Measurements from ENCODE around the gene BNC2. TPM values are rescaled to one million over a fixed set of nuclear protein-coding genes. Genes with fewer than 3 reads are reported as not detected.

Gene BNC2
- total RNA-seq, 2 experiments from 2014 or later: not detected

GRCh38 chr9:16687678-16688369, 182.6 kb downstream of the BNC2 start:
- Mint-ChIP-seq H3K9me3 (peaks cover 3% of the 10 kb centered on the region), H3K27ac (no peak overlapping the region), H3K4me3 (no peak overlapping the region), H3K36me3 (ENCODE audit: low read depth) (no peaks in the 10 kb centered on the region), H3K27me3 (ENCODE audit: low read depth) (no peaks in the 10 kb centered on the region), H3K4me1 (ENCODE audit: low read depth) (no peaks in the 10 kb centered on the region)
- intact Hi-C loops (cut with micrococcal nuclease): no loop called here
- CTCF ChIA-PET: no interaction called here
- no peak for DNase-seq

- DNase-seq: no peak
- no peak overlapping the region for H3K4me3 Mint-ChIP-seq
- no peaks in the 10 kb centered on the region for H3K36me3 Mint-ChIP-seq (ENCODE audit: low read depth)
- H3K9me3 Mint-ChIP-seq: no peaks in the 10 kb centered on the region
- H3K4me1 Mint-ChIP-seq (ENCODE audit: low read depth): no peaks in the 10 kb centered on the region
- no peak overlapping the region for H3K27ac Mint-ChIP-seq
- CTCF ChIA-PET: no interaction called here
- intact Hi-C loops (cut with micrococcal nuclease): no loop called here
- no peaks in the 10 kb centered on the region for H3K27me3 Mint-ChIP-seq (ENCODE audit: low read depth)
Measured at GRCh38 chr9:16683326-16683725, 187.1 kb downstream of the BNC2 start.

GRCh38 chr9:16682273-16682672, 188.2 kb downstream of the BNC2 start:
- Mint-ChIP-seq H3K36me3 (ENCODE audit: low read depth) (no peaks in the 10 kb centered on the region), H3K9me3 (peaks cover 2% of the 10 kb centered on the region), H3K4me3 (no peak overlapping the region), H3K27me3 (ENCODE audit: low read depth) (no peaks in the 10 kb centered on the region), H3K27ac (no peak overlapping the region), H3K4me1 (ENCODE audit: low read depth) (no peaks in the 10 kb centered on the region)
- no peak for DNase-seq
- intact Hi-C loops (cut with micrococcal nuclease): no loop called here
- CTCF ChIA-PET: no interaction called here

GRCh38 chr9:16681652-16681987, 188.8 kb downstream of the BNC2 start:
- Mint-ChIP-seq H3K36me3 (ENCODE audit: low read depth) (no peaks in the 10 kb centered on the region), H3K4me1 (ENCODE audit: low read depth) (no peaks in the 10 kb centered on the region), H3K9me3 (peaks cover 2% of the 10 kb centered on the region), H3K27ac (no peak overlapping the region), H3K4me3 (no peak overlapping the region), H3K27me3 (ENCODE audit: low read depth) (no peaks in the 10 kb centered on the region)
- DNase-seq: no peak
- intact Hi-C loops (cut with micrococcal nuclease): no loop called here
- CTCF ChIA-PET: interaction anchor here (0.5 kb wide), 1 partner anchor 1132 kb away, joined by 3 read pairs; no protein-coding TSS in a partner anchor

GRCh38 chr9:16680975-16681651, 189.4 kb downstream of the BNC2 start:
- DNase-seq: no peak

GRCh38 chr9:16680541-16680940, 189.9 kb downstream of the BNC2 start:
- DNase-seq: no peak
- no peaks in the 10 kb centered on the region for H3K4me1 Mint-ChIP-seq (ENCODE audit: low read depth)
- intact Hi-C loops (cut with micrococcal nuclease): no loop called here
- no peaks in the 10 kb centered on the region for H3K27me3 Mint-ChIP-seq (ENCODE audit: low read depth)
- no peak overlapping the region for H3K27ac Mint-ChIP-seq
- H3K9me3 Mint-ChIP-seq: peaks cover 2% of the 10 kb centered on the region
- H3K36me3 Mint-ChIP-seq (ENCODE audit: low read depth): no peaks in the 10 kb centered on the region
- no peak overlapping the region for H3K4me3 Mint-ChIP-seq
- CTCF ChIA-PET: interaction anchor here (0.6 kb wide), 2 partner anchors 81 to 217 kb away, joined by 4 read pairs; no protein-coding TSS in a partner anchor

More at GRCh38 chr9:16680975-16681651, 189.4 kb downstream of the BNC2 start:
- H3K27ac Mint-ChIP-seq: no peak overlapping the region
- H3K27me3 Mint-ChIP-seq (ENCODE audit: low read depth): no peaks in the 10 kb centered on the region
- H3K4me1 Mint-ChIP-seq (ENCODE audit: low read depth): no peaks in the 10 kb centered on the region
- intact Hi-C loops (cut with micrococcal nuclease): no loop called here
- no peaks in the 10 kb centered on the region for H3K36me3 Mint-ChIP-seq (ENCODE audit: low read depth)
- CTCF ChIA-PET: interaction anchor here (0.5 to 0.6 kb wide), 3 partner anchors 82 to 1132 kb away, joined by 3 to 4 read pairs (median 4); no protein-coding TSS in a partner anchor
- no peak overlapping the region for H3K4me3 Mint-ChIP-seq
- peaks cover 2% of the 10 kb centered on the region for H3K9me3 Mint-ChIP-seq

- H3K9me3 Mint-ChIP-seq: peaks cover 2% of the 10 kb centered on the region
- CTCF ChIA-PET: no interaction called here
- no peak for DNase-seq
- H3K36me3 Mint-ChIP-seq (ENCODE audit: low read depth): no peaks in the 10 kb centered on the region
- H3K27me3 Mint-ChIP-seq (ENCODE audit: low read depth): no peaks in the 10 kb centered on the region
- intact Hi-C loops (cut with micrococcal nuclease): no loop called here
- H3K4me1 Mint-ChIP-seq (ENCODE audit: low read depth): no peaks in the 10 kb centered on the region
- H3K4me3 Mint-ChIP-seq: no peak overlapping the region
- H3K27ac Mint-ChIP-seq: no peak overlapping the region
Measured at GRCh38 chr9:16679327-16679821, 191.1 kb downstream of the BNC2 start.

- intact Hi-C loops (cut with micrococcal nuclease): no loop called here
- no peak for DNase-seq
- no peaks in the 10 kb centered on the region for H3K27me3 Mint-ChIP-seq (ENCODE audit: low read depth)
- no peak overlapping the region for H3K27ac Mint-ChIP-seq
- H3K4me1 Mint-ChIP-seq (ENCODE audit: low read depth): no peaks in the 10 kb centered on the region
- CTCF ChIA-PET: no interaction called here
- H3K4me3 Mint-ChIP-seq: no peak overlapping the region
- H3K9me3 Mint-ChIP-seq: peaks cover 2% of the 10 kb centered on the region
- no peaks in the 10 kb centered on the region for H3K36me3 Mint-ChIP-seq (ENCODE audit: low read depth)
Measured at GRCh38 chr9:16676519-16676918, 194.0 kb downstream of the BNC2 start.

- intact Hi-C loops (cut with micrococcal nuclease): no loop called here
- CTCF ChIA-PET: no interaction called here
- H3K4me3 Mint-ChIP-seq: no peak overlapping the region
- H3K27ac Mint-ChIP-seq: no peak overlapping the region
- no peak for DNase-seq
- H3K36me3 Mint-ChIP-seq (ENCODE audit: low read depth): no peaks in the 10 kb centered on the region
- H3K9me3 Mint-ChIP-seq: peaks cover 2% of the 10 kb centered on the region
- H3K4me1 Mint-ChIP-seq (ENCODE audit: low read depth): no peaks in the 10 kb centered on the region
- no peaks in the 10 kb centered on the region for H3K27me3 Mint-ChIP-seq (ENCODE audit: low read depth)
Measured at GRCh38 chr9:16675131-16675530, 195.3 kb downstream of the BNC2 start.

- intact Hi-C loops (cut with micrococcal nuclease): no loop called here
- DNase-seq: no peak
- H3K4me1 Mint-ChIP-seq (ENCODE audit: low read depth): no peaks in the 10 kb centered on the region
- no peak overlapping the region for H3K27ac Mint-ChIP-seq
- CTCF ChIA-PET: no interaction called here
- no peaks in the 10 kb centered on the region for H3K27me3 Mint-ChIP-seq (ENCODE audit: low read depth)
- H3K9me3 Mint-ChIP-seq: peaks cover 2% of the 10 kb centered on the region
- H3K4me3 Mint-ChIP-seq: no peak overlapping the region
- H3K36me3 Mint-ChIP-seq (ENCODE audit: low read depth): no peaks in the 10 kb centered on the region
Measured at GRCh38 chr9:16673171-16673570, 197.3 kb downstream of the BNC2 start.

GRCh38 chr9:16672501-16672900, 198.0 kb downstream of the BNC2 start:
- H3K27ac Mint-ChIP-seq: no peak overlapping the region
- no peaks in the 10 kb centered on the region for H3K9me3 Mint-ChIP-seq
- no peaks in the 10 kb centered on the region for H3K4me1 Mint-ChIP-seq (ENCODE audit: low read depth)
- CTCF ChIA-PET: no interaction called here
- DNase-seq: no peak
- no peaks in the 10 kb centered on the region for H3K36me3 Mint-ChIP-seq (ENCODE audit: low read depth)
- H3K27me3 Mint-ChIP-seq (ENCODE audit: low read depth): no peaks in the 10 kb centered on the region
- intact Hi-C loops (cut with micrococcal nuclease): no loop called here
- no peak overlapping the region for H3K4me3 Mint-ChIP-seq

- intact Hi-C loops (cut with micrococcal nuclease): no loop called here
- Mint-ChIP-seq H3K9me3 (no peaks in the 10 kb centered on the region), H3K4me1 (ENCODE audit: low read depth) (no peaks in the 10 kb centered on the region), H3K36me3 (ENCODE audit: low read depth) (no peaks in the 10 kb centered on the region), H3K27me3 (ENCODE audit: low read depth) (no peaks in the 10 kb centered on the region), H3K4me3 (no peak overlapping the region), H3K27ac (no peak overlapping the region)
- CTCF ChIA-PET: no interaction called here
- no peak for DNase-seq
Measured at GRCh38 chr9:16671591-16672137, 198.8 kb downstream of the BNC2 start.

- no peak for DNase-seq
- H3K27ac Mint-ChIP-seq: no peak overlapping the region
- CTCF ChIA-PET: no interaction called here
- H3K4me3 Mint-ChIP-seq: no peak overlapping the region
- H3K4me1 Mint-ChIP-seq (ENCODE audit: low read depth): no peaks in the 10 kb centered on the region
- intact Hi-C loops (cut with micrococcal nuclease): no loop called here
- H3K27me3 Mint-ChIP-seq (ENCODE audit: low read depth): no peaks in the 10 kb centered on the region
- H3K36me3 Mint-ChIP-seq (ENCODE audit: low read depth): no peaks in the 10 kb centered on the region
- no peaks in the 10 kb centered on the region for H3K9me3 Mint-ChIP-seq
Measured at GRCh38 chr9:16670791-16671190, 199.7 kb downstream of the BNC2 start.
